Activated CD8-positive, alpha-beta memory T cell treated with anti-CD3 and anti-CD28 coated beads for 36 hours (primary cell): ENCODE measurements around the gene TIGIT. TPM values are rescaled to one million over a fixed set of nuclear protein-coding genes. Genes with fewer than 3 reads are reported as not detected.

Source experiments
- CTCF ChIA-PET: fragments of 350-600 bp; sonication (Branson Sonifier 250); formaldehyde crosslinking; loops from one replicate; lab custom pipeline; 2021; ENCODE audit warnings: antibody characterized with exemption; lab: Charles Lee
- POLR2A ChIA-PET: fragments of 350-600 bp; sonication (Branson Sonifier 250); formaldehyde crosslinking; loops from one replicate; lab custom pipeline; 2021; ENCODE audit warnings: antibody characterized with exemption; lab: Charles Lee
- total RNA-seq, 2 experiments: library from RNA; stranded (reverse); gene quantifications; one replicate each; pipeline ENCODE4 v1.2.3, GENCODE V29; 2021

TIGIT gene
- total RNA-seq, 2 experiments from 2014 or later = 206 to 213 TPM

DNA sequence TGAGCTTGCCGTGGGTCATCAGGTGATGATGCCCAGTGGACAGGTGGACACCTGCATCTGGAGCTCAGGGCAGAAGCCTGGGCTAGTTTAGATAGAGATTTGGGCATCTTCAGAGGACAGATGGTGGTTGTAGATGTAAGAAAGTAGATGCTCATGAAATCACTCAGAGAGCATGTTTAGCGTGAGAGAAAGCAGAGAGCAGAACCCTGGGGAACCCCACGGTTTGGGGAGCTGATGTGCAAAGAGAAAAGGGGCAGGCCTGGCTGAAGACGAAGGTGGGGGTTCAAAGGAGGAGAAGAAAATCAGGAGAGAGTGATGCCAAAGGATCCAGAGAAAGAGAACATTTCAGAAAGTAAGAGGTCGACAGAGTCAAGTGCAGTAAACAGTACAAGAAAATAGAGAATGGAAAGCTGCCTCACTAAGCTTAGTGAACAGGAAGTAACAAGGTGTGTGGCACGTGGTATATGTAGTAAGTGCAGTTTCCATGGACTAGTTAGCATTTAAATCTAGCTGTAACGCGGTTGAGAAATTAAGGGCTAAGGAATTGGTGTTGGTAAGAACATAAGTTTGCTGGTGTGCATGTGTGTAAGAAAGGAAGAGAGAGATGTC lies 13.5 kb downstream of the TIGIT start:
- POLR2A ChIA-PET = interaction anchor here (1.1 to 2.8 kb wide), 10 partner anchors 8 to 107 kb away, joined by 3 to 21 read pairs (median 6); partner anchors contain the start of gene TIGIT

DNA sequence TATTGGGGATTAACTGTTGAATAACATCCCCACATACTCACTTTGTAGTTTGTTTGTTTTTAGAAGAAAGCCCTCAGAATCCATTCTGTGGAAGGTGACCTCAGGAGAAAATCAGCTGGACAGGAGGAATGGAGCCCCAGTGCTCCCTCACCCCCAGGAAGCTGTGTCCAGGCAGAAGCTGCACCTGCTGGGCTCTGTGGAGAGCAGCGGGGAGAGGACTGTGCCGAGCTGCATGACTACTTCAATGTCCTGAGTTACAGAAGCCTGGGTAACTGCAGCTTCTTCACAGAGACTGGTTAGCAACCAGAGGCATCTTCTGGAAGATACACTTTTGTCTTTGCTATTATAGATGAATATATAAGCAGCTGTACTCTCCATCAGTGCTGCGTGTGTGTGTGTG lies 14.0 kb downstream of the TIGIT start:
- ChIA-PET POLR2A (interaction anchor here (1.2 to 2.8 kb wide), 9 partner anchors 8 to 94 kb away, joined by 3 to 21 read pairs (median 6); partner anchors contain the start of gene TIGIT), CTCF (interaction anchor here (0.6 to 2.7 kb wide), 12 partner anchors 9 to 95 kb away, joined by 3 to 28 read pairs (median 4); no protein-coding TSS in a partner anchor)

More for the DNA sequence above, 13.5 kb downstream of the TIGIT start:
- CTCF ChIA-PET = interaction anchor here (0.6 to 2.7 kb wide), 11 partner anchors 8 to 94 kb away, joined by 3 to 28 read pairs (median 4); no protein-coding TSS in a partner anchor

DNA sequence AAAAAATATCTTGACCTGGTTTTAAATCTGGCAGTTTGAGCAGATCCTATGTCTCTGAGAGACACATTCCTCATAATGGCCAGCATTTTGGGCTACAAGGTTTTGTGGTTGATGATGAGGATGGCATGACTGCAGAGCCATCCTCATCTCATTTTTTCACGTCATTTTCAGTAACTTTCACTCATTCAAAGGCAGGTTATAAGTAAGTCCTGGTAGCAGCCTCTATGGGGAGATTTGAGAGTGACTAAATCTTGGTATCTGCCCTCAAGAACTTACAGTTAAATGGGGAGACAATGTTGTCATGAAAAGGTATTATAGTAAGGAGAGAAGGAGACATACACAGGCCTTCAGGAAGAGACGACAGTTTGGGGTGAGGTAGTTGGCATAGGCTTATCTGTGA lies 14.5 kb downstream of the TIGIT start:
- ChIA-PET CTCF (interaction anchor here (0.6 to 2.7 kb wide), 9 partner anchors 9 to 76 kb away, joined by 3 to 28 read pairs (median 4); no protein-coding TSS in a partner anchor), POLR2A (interaction anchor here (0.6 to 2.8 kb wide), 4 partner anchors 12 to 94 kb away, joined by 3 to 21 read pairs (median 10); partner anchors contain the start of gene TIGIT)

DNA sequence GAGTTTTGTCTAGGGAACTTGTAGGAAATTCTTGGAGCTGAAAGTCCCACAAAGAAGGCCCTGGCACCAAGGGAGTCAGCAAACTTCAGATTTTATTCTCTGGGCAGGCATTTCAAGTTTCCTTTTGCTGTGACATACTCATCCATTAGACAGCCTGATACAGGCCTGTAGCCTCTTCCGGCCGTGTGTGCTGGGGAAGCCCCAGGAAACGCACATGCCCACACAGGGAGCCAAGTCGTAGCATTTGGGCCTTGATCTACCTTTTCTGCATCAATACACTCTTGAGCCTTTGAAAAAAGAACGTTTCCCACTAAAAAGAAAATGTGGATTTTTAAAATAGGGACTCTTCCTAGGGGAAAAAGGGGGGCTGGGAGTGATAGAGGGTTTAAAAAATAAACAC lies 15.0 kb downstream of the TIGIT start:
- CTCF ChIA-PET = interaction anchor here (0.6 to 1.1 kb wide), 4 partner anchors 10 to 75 kb away, joined by 3 to 4 read pairs (median 3); no protein-coding TSS in a partner anchor
- POLR2A ChIA-PET = interaction anchor here (0.6 to 0.9 kb wide), 2 partner anchors 14 to 15 kb away, joined by 3 read pairs; no protein-coding TSS in a partner anchor

DNA sequence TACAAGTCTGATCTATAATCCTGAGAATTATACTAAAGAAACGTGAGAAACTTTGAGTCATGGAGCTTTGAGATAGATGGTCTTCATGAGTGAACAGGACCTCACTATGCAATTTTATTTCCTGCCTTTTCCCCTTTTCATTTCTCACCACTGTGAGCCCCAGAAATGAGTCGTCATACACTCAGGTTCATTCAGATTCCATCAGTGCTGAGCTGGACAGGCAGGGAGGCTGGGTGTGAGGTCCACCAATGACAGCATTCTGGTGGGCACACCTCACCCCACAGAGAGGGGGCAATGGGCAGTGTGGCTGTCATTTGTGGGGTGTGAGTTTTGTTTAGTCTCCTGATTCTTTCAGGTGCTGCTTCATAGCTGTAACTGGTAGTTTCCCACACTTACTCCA lies 16.9 kb downstream of the TIGIT start:
- POLR2A ChIA-PET = interaction anchor here (0.6 to 2.1 kb wide), 7 partner anchors 14 to 124 kb away, joined by 3 to 11 read pairs (median 5); no protein-coding TSS in a partner anchor
- CTCF ChIA-PET = interaction anchor here (0.9 to 2.8 kb wide), 5 partner anchors 11 to 97 kb away, joined by 4 to 13 read pairs (median 7); partner anchors contain the start of gene TIGIT

DNA sequence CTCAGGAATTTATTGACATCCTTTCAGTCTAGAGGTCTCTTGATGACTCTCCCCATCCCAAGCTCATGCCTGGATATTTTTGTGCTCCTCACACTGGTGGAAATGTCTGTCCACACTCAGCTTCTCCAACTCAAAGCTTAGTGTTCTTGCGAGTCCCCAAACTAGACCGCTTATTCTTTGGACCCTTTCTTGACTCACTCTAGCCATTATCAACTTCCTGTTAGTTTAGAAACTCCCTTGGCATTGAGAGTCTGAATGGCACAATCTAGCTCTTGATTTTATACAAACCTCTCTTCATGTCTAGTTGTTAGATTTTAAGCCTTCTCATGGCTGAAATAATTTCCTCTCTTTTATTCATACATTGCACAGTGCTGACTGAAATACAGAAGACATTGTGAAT lies 19.6 kb downstream of the TIGIT start:
- CTCF ChIA-PET = interaction anchor here (0.9 to 2.0 kb wide), 6 partner anchors 14 to 161 kb away, joined by 3 to 11 read pairs (median 4); no protein-coding TSS in a partner anchor
- POLR2A ChIA-PET = interaction anchor here (0.7 to 1.6 kb wide), 2 partner anchors 18 to 19 kb away, joined by 3 to 4 read pairs; no protein-coding TSS in a partner anchor

DNA sequence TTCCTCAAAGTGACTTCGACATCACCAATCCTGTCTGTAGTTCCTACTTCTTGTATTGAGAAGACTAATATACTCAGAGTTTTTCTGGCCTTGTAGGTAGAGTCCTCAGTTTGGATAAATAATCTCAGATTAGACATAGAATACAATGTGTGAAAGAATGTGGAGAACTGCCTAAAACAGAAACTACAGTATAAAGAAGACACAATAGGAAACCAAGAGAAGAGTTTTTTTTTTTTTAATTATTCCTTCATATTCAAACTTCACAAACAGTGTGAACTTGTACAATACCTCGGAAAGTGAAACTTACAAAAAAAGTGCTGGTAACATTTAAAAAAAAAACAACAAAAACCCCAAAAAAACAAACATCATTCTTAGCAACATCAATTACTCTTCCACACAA lies 20.5 kb downstream of the TIGIT start:
- POLR2A ChIA-PET = interaction anchor here (1.6 kb wide), 1 partner anchor 20 kb away, joined by 4 read pairs; no protein-coding TSS in a partner anchor

DNA sequence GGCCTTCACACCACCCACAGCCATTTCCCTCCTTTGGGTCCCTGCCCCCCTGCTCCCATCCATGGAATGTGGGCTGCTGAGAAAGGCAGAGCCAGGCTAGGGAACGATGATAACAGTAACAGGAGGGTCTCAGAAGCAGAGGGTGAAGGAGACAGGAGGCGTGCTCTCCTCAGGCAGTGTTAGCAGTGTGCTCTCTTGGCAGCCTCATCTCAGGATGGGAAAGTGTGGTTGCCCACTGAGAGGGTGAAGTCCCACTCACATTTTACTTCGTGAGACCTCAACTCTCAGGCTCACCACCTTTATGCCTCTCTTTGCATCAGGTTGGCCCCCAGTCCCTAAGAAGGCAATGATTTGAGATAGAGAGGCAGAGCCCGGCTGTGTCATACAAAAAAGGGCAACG lies 24.5 kb downstream of the TIGIT start:
- POLR2A ChIA-PET = no interaction called here
- CTCF ChIA-PET = interaction anchor here (0.7 to 0.9 kb wide), 3 partner anchors 8 to 19 kb away, joined by 3 read pairs; no protein-coding TSS in a partner anchor

More for the DNA sequence above, 20.5 kb downstream of the TIGIT start:
- CTCF ChIA-PET = interaction anchor here (1.3 to 2.0 kb wide), 2 partner anchors 23 to 92 kb away, joined by 4 to 11 read pairs; no protein-coding TSS in a partner anchor

DNA sequence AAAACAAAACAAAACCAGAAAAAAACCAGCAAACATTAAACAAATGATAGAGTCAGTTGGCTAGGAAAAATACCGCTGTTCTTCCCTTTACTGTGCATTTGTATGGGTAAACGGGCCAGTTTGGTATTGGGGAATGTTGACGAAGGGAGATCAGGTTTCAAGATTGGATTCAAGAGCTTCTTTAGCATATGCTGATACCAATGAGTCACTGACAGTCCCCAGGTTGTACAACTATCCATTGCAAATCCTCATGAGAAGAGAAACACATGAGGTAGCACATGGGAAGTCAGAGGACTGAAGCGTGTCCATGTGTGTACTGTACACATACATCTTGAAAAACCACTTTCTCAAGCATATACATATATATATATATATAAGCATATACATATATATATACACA lies 25.6 kb downstream of the TIGIT start:
- POLR2A ChIA-PET = no interaction called here
- CTCF ChIA-PET = interaction anchor here (0.6 kb wide), 2 partner anchors 17 to 65 kb away, joined by 3 read pairs; no protein-coding TSS in a partner anchor

DNA sequence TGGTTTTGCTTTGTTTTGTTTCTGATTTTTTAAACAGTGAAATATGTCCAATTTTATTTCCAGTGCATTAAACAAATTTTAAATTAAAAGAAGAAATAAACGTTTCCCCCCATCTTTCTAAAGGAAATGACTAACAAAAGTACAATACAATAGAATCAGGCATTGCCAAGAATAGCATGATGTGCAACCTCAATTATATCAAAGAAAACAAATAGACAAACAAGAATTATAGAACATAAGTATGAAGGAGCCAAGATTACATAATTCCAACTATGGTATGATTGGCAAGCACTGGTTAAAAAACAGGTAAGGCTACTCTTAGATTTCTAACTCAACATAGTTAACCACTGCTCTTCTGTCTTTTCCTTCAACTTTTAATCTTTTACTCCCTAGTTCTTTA lies 26.4 kb downstream of the TIGIT start:
- ChIA-PET POLR2A (no interaction called here), CTCF (interaction anchor here (1.5 kb wide), 1 partner anchor 15 kb away, joined by 4 read pairs; no protein-coding TSS in a partner anchor)

DNA sequence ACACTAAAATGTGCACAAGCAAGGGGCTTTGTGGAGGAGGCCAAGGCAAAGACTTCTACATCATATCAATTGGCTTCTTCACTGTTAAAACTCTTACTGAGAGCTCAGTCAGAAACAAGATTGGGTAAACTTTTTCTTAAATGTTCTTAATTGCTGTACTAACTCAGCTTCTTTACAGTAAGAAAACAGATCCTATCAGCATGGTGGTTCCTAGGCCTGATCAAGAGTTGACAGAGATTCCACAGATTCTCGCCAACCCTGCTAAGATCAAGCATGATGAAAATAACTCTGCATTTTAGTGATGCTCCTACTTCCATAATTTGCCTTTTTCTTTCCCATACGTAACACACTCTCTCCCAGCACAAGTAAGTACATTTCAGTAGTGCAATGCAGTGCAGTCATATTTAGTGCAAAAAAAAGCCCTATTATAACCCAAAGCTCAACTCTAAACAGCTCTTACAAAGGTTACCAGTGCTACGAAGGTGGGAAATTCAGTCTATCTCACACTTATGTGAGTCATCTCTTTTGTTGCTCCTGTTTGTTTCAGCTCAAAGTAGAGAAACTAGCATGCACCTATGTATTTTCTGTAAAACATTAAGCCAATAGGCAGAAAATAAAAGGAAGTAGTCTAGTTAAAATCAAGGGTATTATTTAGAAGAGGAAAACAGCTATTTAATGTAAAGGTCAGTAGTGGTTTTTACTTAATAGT lies 29.9 kb downstream of the TIGIT start:
- POLR2A ChIA-PET = interaction anchor here (0.6 to 1.2 kb wide), 2 partner anchors 61 to 110 kb away, joined by 4 read pairs; no protein-coding TSS in a partner anchor
- CTCF ChIA-PET = interaction anchor here (0.9 to 1.6 kb wide), 6 partner anchors 16 to 110 kb away, joined by 3 to 6 read pairs (median 4); no protein-coding TSS in a partner anchor

DNA sequence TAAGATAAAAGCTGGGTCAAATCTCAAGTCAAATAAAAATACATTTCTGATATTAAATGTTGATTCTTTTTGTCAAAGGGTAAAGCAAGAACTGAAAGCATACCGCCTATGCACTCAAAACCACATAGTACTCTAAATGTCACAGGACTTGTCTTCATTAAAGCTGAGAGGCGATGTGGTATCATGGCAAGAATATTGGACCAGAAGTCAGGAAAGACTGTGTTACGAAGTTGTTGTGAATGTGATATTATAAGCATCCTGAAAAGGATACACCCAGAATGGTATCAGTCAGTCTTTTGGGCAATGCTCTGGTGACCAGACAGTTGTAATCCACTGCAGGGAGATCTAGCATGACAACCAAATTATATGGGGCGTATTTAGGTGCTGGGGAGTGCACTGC lies 33.8 kb downstream of the TIGIT start:
- ChIA-PET CTCF (interaction anchor here (0.8 to 2.0 kb wide), 4 partner anchors 11 to 87 kb away, joined by 3 to 6 read pairs (median 4); no protein-coding TSS in a partner anchor), POLR2A (interaction anchor here (1.1 to 1.6 kb wide), 2 partner anchors 17 to 28 kb away, joined by 3 to 5 read pairs; no protein-coding TSS in a partner anchor)

DNA sequence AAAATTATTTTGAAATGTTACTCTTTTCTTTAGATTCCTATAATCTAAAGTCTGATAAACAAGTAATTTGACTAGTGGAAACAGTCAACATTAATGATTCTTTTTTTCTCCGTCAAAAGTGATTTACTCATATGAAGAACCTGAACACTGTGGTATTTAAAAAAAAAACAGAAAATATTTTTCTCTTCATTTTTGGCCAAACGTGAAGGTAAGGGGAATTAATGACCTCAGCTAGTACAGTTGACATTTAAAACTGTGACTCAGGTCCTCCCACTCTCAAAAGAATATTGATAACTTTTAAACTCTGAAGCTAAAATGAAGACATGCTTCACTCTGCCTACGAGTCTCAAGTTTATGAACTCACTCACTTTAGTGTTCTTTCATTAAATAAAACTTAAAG lies 34.5 kb downstream of the TIGIT start:
- POLR2A ChIA-PET = interaction anchor here (0.5 to 1.6 kb wide), 4 partner anchors 17 to 813 kb away, joined by 3 to 5 read pairs (median 4); partner anchors contain the start of gene SPICE1

DNA sequence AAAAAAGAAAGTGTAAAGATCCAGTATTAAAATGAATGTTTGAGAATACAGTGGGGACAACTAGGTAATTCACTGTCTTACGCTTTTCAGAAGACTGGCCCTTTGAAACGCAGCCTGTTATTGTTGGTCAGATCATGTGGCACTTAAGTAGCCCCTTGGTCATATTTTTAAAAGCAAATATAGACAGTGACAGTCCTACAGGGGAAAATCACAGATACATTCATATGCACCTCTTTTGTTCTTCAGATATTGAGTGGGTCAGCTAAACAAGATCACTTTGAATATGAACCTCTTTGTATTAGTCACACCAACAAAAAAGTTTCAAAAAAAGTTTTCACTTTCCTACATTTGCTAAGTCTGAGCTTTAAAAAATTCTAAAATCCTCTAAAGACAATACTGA lies 36.0 kb downstream of the TIGIT start:
- CTCF ChIA-PET = interaction anchor here (0.6 to 2.3 kb wide), 3 partner anchors 16 to 39 kb away, joined by 3 to 11 read pairs (median 3); no protein-coding TSS in a partner anchor
- POLR2A ChIA-PET = interaction anchor here (1.2 to 1.6 kb wide), 2 partner anchors 23 to 34 kb away, joined by 3 to 4 read pairs; no protein-coding TSS in a partner anchor

More for the DNA sequence above, 34.5 kb downstream of the TIGIT start:
- CTCF ChIA-PET = interaction anchor here (0.8 to 2.0 kb wide), 5 partner anchors 12 to 114 kb away, joined by 3 to 6 read pairs (median 3); no protein-coding TSS in a partner anchor

DNA sequence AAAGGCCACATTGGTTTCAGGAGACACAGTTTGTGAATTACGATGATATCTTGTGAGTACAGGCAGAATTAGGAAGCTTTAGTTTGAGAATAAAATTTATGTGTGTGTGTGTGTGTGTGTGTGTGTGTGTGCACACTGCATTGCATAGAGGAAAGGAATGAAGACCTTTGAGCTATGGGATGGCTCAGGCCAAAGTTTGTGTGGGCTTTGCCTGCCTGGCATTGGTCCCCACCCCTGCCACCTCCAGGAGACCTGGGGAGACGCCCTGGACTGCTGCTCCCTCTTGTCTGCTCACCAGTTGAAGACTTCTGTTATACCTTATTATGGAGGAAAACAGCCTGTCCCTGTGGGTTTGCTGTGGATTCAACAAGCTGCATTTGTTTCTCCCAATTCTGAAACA lies 37.2 kb downstream of the TIGIT start:
- CTCF ChIA-PET = interaction anchor here (1.1 to 2.3 kb wide), 5 partner anchors 13 to 40 kb away, joined by 3 to 11 read pairs (median 3); no protein-coding TSS in a partner anchor

DNA sequence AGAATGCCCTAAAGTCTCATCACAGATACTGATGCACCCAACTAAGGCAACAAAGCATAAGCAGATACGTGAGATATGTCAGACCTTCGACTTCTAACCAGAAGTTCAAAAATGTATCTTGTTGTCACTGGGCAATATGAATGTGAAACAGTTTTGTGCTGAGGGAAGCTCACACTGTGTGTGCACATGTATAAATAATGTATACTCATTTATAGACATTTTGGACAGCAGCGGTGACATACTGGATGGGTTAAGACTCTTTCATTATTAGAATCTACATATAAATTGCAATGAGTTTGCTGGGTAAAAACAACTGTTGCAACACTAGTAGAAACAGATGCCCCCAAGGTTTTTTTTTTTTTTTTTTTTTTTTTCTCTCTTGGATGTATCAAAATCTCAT lies 37.9 kb downstream of the TIGIT start:
- POLR2A ChIA-PET = interaction anchor here (1.3 kb wide), 1 partner anchor 19 kb away, joined by 3 read pairs; no protein-coding TSS in a partner anchor

More for the DNA sequence above, 37.2 kb downstream of the TIGIT start:
- POLR2A ChIA-PET = interaction anchor here (1.2 to 1.3 kb wide), 2 partner anchors 18 to 35 kb away, joined by 3 to 4 read pairs; no protein-coding TSS in a partner anchor

DNA sequence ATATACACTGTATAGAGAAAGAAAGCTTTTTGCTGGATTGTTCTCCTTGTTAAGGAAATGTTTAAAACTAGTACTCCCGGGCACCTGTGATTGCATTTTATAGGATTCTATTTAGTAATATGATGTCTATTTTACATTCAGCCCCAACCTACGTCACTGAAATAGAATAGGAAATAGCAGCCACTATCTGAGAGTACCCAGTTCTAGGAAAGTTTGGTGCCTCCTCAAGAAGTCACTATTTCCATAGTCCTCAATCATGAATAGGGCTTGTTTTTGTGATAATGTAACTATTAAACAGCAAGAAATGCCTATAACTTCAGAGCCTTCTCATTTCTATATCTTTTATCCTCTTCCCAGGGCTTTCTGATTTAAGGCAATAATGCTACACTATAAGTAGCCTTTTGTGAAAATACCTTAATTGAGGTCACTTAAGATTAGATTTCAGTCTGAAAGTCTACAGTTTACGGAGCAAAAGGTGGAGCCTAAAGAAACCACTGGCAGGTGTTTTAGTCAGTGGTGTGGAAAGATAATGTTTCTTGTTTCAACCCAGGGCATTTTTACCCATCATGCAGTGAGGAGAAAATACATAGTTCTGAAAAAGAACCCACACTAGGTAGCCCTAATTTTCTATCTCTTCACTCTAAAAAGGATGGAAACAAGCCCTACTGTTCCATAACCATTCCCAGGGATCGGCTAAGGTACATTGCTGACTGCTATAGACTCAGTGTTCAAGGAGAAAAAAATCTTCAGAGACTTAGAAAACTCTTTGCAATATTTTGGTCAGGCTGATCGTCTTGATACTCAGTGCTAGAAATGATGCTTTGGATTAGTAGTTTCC lies 38.7 kb downstream of the TIGIT start:
- CTCF ChIA-PET = interaction anchor here (0.9 to 1.7 kb wide), 4 partner anchors 15 to 119 kb away, joined by 3 read pairs; no protein-coding TSS in a partner anchor
- POLR2A ChIA-PET = no interaction called here

More for the DNA sequence above, 37.9 kb downstream of the TIGIT start:
- CTCF ChIA-PET = interaction anchor here (0.9 to 1.7 kb wide), 5 partner anchors 14 to 118 kb away, joined by 3 read pairs; no protein-coding TSS in a partner anchor
